ENCODE results near the gene TELO2.

DNA sequence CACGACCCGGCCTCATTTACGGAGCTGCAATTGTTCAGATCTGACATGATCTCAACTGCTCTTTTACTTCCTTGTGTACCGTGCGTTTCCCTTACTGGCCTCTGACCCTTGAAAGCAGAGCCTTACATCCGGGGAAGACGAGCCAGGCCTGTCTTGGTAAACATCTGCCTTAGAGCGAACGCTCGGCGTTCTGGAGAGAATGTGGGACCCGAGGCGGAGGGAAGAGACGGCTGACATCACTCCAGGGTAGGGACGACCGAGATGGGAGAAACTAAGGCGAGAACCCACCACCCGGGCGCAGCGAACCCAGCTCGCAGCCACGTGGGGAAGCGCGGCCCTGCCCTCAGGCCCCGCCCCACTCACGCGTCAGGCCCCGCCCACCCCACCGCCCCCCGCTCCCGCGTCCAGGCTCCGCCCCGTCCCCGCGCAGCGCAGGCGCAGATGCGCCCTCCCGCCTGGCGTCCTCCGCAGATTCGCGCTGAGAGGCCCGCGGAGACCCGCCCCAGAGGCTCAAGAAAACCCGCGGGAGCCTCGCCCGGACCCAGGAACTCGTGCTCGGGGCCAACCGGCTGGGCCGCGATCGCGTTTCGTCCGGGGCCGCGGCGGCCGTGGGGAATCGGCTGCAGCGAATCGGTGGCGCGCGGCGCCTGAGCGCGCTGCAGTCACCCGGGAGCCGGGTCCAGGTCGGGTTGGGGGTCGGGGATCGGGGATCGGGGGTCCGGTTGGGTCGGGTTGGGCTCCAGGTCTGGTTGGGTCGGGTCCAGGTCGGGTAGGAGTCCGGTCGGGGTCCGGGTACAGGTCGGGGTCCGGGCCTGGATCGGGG is at the start of gene TELO2:
- TF ChIP-seq, protein P1, sequence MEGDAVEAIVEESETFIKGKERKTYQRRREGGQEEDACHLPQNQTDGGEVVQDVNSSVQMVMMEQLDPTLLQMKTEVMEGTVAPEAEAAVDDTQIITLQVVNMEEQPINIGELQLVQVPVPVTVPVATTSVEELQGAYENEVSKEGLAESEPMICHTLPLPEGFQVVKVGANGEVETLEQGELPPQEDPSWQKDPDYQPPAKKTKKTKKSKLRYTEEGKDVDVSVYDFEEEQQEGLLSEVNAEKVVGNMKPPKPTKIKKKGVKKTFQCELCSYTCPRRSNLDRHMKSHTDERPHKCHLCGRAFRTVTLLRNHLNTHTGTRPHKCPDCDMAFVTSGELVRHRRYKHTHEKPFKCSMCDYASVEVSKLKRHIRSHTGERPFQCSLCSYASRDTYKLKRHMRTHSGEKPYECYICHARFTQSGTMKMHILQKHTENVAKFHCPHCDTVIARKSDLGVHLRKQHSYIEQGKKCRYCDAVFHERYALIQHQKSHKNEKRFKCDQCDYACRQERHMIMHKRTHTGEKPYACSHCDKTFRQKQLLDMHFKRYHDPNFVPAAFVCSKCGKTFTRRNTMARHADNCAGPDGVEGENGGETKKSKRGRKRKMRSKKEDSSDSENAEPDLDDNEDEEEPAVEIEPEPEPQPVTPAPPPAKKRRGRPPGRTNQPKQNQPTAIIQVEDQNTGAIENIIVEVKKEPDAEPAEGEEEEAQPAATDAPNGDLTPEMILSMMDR (IDR thresholded peaks at IDR 0.05), result no peak
- TF ChIP-seq ZFX (IDR thresholded peaks at IDR 0.05; ENCODE audit: borderline replicate concordance), result no peak
